ENCODE data around the gene BAZ2B. TPM values are rescaled to one million over a fixed set of nuclear protein-coding genes. Genes with fewer than 3 reads are reported as not detected.

The BAZ2B gene
- total and polyA plus RNA-seq, 2 of the 13 experiments (the other 11 are each of a cell fraction or from before 2014, with no cell fraction given), result 14.0 to 15.1 TPM

GRCh38 chr2:159573294-159573693, 43.1 kb downstream of the BAZ2B start:
- FAIRE-seq (no peak), DNase-seq (ENCODE audit: low spot score) (no peak), ATAC-seq (no peak)
- in situ Hi-C loops (cut with HindIII; ENCODE audit: extremely low pct_ligation_motif_present, low pct_unique_long_range_greater_than_20kb) (no loop called here), intact Hi-C loops (cut with micrococcal nuclease; ENCODE audit: unreplicated experiment) (no loop called here)
- H3K27ac ChIP-seq (ENCODE audit: extremely low read length, insufficient read depth, low read length), result no peak overlapping the region
- WGBS (ENCODE audit: low lambda C conversion rate), result 87% methylated on average over 4 of the region's 4 CpGs
- no peak overlapping the region for H3K9ac ChIP-seq (ENCODE audit: insufficient read depth, low read depth, low read length)
- no peaks in the 10 kb centered on the region for H4K20me1 ChIP-seq (ENCODE audit: insufficient read depth, low read length)
- no TSS peak for BruUV-seq (replicated peaks)
- no peak overlapping the region for H3K4me2 ChIP-seq (ENCODE audit: low read depth, low read length)
- no peaks in the 10 kb centered on the region for H3K79me2 ChIP-seq (ENCODE audit: insufficient read depth, low read length)
- H3K36me3 ChIP-seq (replicated peaks in 1 of 2; ENCODE audit: control insufficient read depth in 1 of 2, insufficient read depth in 2 of 2, low read length in 2 of 2), result no peaks in the 10 kb centered on the region
- POLR2A ChIA-PET, result no interaction called here
- no peaks in the 10 kb centered on the region for H3K27me3 ChIP-seq (ENCODE audit: control insufficient read depth in 1 of 2, insufficient read depth in 2 of 2, low read length in 2 of 2)
- no peak overlapping the region for H2AFZ ChIP-seq (ENCODE audit: low read length)
- TF ChIP-seq HOMEZ (CRISPR knock-in tag; IDR thresholded peaks at IDR 0.05; ENCODE audit: low read depth) (peak; percentile 44; the same call in 1 of the 2 replicates), MYPOP (CRISPR knock-in tag; IDR thresholded peaks at IDR 0.05) (no peak), POGZ (CRISPR knock-in tag; IDR thresholded peaks at IDR 0.05) (peak; percentile 37; the same call in 1 of the 2 replicates)
- no peak overlapping the region for H3K4me3 ChIP-seq (replicated peaks in 1 of 3; ENCODE audit: insufficient read depth in 1 of 3, low read depth in 2 of 3, low read length in 3 of 3)
- CTCF ChIA-PET (ENCODE audit: low intra/inter-chr PET ratio, low total read pairs), result no interaction called here
- peaks cover 14% of the 10 kb centered on the region for H3K9me3 ChIP-seq (ENCODE audit: low read length)
- no peaks in the 10 kb centered on the region for H3K4me1 ChIP-seq (ENCODE audit: insufficient read depth, low read length)

- Histone ChIP-seq H3K4me2 (ENCODE audit: low read depth, low read length) (no peak overlapping the region), H3K27ac (ENCODE audit: extremely low read length, insufficient read depth, low read length) (no peak overlapping the region), H3K79me2 (ENCODE audit: insufficient read depth, low read length) (no peaks in the 10 kb centered on the region), H3K27me3 (ENCODE audit: control insufficient read depth in 1 of 2, insufficient read depth in 2 of 2, low read length in 2 of 2) (no peaks in the 10 kb centered on the region), H3K4me1 (ENCODE audit: insufficient read depth, low read length) (no peaks in the 10 kb centered on the region), H3K36me3 (replicated peaks in 1 of 2; ENCODE audit: control insufficient read depth in 1 of 2, insufficient read depth in 2 of 2, low read length in 2 of 2) (no peaks in the 10 kb centered on the region), H3K4me3 (replicated peaks in 1 of 3; ENCODE audit: insufficient read depth in 1 of 3, low read depth in 2 of 3, low read length in 3 of 3) (no peak overlapping the region), H3K9me3 (ENCODE audit: low read length) (peaks cover 14% of the 10 kb centered on the region), H3K9ac (ENCODE audit: insufficient read depth, low read depth, low read length) (no peak overlapping the region), H2AFZ (ENCODE audit: low read length) (no peak overlapping the region), H4K20me1 (ENCODE audit: insufficient read depth, low read length) (no peaks in the 10 kb centered on the region)
- no peak for FAIRE-seq
- no peak for TF ChIP-seq SNRNP70 (IDR thresholded peaks at IDR 0.05; ENCODE audit: low read depth, low read length)
- TF ChIP-seq MAFK (conservative IDR thresholded peaks at IDR 0.05 in 1 of 2, IDR thresholded peaks at IDR 0.05 in 1 of 2; ENCODE audit: low read length in 2 of 2), result peak; percentile 29 to 54; a peak in 2 of 4 replicates
- DNase-seq (ENCODE audit: low spot score), result no peak
- ATAC-seq, result no peak
- intact Hi-C loops (cut with micrococcal nuclease; ENCODE audit: unreplicated experiment) (no loop called here), in situ Hi-C loops (cut with HindIII; ENCODE audit: extremely low pct_ligation_motif_present, low pct_unique_long_range_greater_than_20kb) (no loop called here)
- ChIA-PET POLR2A (no interaction called here), CTCF (ENCODE audit: low intra/inter-chr PET ratio, low total read pairs) (no interaction called here)
- no TSS peak for BruUV-seq (replicated peaks)
Observed at GRCh38 chr2:159572459-159572858, 43.9 kb downstream of the BAZ2B start.
